ENCODE measurements around the gene DERL3.

DERL3 gene

GRCh38 chr22:23828800-23829680 lies 9.8 kb downstream of the DERL3 start:
- DNase-seq, result no peak

GRCh38 chr22:23827351-23827995 lies 11.3 kb downstream of the DERL3 start:
- DNase-seq, result no peak

GRCh38 chr22:23826510-23827350 lies 12.1 kb downstream of the DERL3 start:
- DNase-seq, result no peak

GRCh38 chr22:23825246-23825905 lies 13.4 kb downstream of the DERL3 start:
- no peak for DNase-seq

- no peak for DNase-seq
These were observed 14.1 kb downstream of the DERL3 start for GRCh38 chr22:23824476-23825245.

- no peak for DNase-seq
These were observed 15.4 kb downstream of the DERL3 start for GRCh38 chr22:23823331-23823791.

GRCh38 chr22:23822101-23822671 lies 16.6 kb downstream of the DERL3 start:
- DNase-seq, result no peak

- DNase-seq, result no peak
These were observed 18.0 kb downstream of the DERL3 start for GRCh38 chr22:23820748-23821211.

GRCh38 chr22:23818541-23818940 lies 20.3 kb downstream of the DERL3 start:
- no peak for DNase-seq

- DNase-seq, result no peak
These were observed 21.7 kb downstream of the DERL3 start for GRCh38 chr22:23817146-23817545.

- no peak for DNase-seq
These were observed 22.4 kb downstream of the DERL3 start for GRCh38 chr22:23816156-23816976.

- no peak for DNase-seq
These were observed 23.2 kb downstream of the DERL3 start for GRCh38 chr22:23815541-23816155.

- no peak for DNase-seq
These were observed 26.4 kb downstream of the DERL3 start for GRCh38 chr22:23812378-23812777.

- no peak for DNase-seq
These were observed 32.0 kb downstream of the DERL3 start for GRCh38 chr22:23806837-23807236.

- no peak for DNase-seq
These were observed 34.0 kb downstream of the DERL3 start for GRCh38 chr22:23804781-23805291.

GRCh38 chr22:23803001-23803819 lies 35.6 kb downstream of the DERL3 start:
- no peak for DNase-seq

GRCh38 chr22:23801886-23802377 lies 36.9 kb downstream of the DERL3 start:
- no peak for DNase-seq

- no peak for DNase-seq
These were observed 37.5 kb downstream of the DERL3 start for GRCh38 chr22:23801238-23801821.

Data from activated effector memory CD4-positive, alpha-beta T cell treated with Interleukin-2 at 50 U/mL for 16 hours (primary cell).